ENCODE measurements around the gene STX3.
"Not testable (repeated sequence)": the region's sequence is repeated elsewhere in the genome, so short reads cannot be mapped to it uniquely, and the experiment has no call there.

The STX3 gene

DNA sequence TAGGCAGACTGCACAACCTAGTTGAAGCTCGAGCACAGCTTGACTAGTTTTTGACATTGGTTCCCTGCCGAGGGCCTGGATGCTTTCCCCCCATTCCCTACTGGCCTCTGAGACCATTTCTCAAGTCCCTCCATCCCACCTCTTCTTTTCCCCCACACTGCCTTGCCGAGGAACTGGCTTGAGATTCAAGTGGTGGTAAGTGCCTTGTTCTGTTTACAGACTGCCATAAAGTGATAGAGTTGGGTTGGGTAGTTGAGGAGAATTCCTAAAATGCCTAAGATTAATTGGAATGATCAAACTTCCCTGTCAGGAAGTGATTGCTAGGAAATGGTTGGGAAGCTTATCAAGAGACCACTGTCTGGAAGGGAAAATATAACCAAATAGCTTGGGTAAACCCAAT is 39.2 kb downstream of the STX3 start:
- no peak for DNase-seq

DNA sequence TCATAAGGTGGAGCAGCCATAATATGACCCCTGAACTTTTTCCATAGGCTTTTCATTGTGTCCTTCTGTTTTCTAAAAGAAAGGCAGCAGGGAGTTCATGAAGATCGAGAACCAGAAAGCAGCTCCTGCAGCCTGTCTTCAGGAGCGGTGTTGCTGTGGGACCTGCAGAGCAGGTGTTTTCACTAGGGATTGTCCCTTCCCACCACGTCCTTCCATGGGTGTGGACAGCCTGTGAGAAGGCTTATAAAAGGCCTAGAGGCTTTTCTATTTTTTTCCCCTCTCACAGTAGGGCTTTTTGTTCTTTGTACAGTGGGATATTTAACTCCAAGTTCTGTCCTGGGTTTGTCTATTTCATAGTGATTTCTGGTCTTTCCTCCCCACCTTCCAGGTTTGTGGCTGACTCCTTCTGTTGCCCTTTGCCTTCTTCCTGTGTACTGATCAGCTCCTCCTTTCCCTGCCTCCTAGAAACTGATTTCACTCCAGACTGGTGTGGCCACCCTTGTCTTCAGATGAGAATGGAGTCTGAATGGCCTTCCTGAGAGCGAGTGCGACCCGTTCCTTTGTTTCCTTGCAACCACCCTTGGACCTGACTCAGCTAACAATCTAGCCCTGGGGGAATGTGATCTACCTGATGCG is 45.3 kb downstream of the STX3 start:
- no peak for DNase-seq

DNA sequence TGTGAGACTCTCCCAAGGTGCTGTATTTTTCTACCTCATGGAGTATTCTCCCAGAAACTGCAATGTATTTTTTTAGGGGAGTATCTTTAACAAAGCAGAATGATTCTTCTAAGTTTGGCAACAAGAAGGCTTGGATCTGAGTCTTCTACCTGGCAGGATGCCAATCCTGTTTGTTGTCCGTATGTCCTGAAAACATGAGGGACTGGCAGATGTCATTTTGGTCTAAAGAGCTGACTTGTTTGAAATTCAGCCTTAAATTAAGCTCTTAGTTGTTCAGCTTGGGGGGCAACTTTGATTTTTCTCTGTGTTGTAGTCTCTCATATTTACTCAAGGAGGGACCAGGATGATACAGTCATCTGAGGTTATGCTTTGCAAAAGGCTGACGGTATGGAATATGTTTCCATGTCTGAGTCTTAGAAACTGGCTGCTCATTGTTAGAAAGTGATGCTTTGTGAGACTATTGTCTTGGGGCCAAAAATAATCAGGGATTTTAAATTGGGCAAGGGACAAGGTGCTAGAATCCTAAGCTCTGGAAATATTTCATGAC is 46.1 kb downstream of the STX3 start:
- DNase-seq: no peak

DNA sequence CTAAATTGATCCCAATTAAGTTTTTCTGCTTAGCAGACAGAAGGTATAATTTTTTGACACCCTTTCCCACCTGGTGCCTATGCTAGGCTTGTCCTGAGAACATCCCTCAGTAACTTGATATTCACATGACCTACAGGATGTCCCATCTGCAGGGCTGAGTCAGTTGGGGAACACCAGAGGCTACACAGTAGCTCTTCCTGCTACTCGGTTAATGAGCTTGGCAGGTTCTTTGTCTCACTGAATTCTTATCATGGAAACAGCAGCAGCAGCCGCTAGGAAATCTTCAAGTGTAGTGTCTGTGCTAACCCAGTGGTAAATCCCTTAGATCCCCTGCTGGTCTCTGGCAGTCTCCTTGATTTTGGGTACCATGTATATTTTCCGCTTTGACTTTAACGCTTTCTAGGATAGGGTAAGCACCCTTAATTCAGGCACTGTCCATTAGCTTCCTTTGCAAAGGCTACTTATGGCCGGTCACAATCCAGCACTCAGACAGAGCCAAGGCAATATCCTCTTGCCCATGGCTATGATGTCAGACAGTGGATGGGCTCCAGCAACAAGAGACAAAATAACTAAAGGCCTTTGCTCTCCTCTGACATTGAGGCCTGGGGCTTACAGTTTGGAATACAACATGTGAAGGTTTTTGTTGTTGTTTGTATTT is 46.9 kb downstream of the STX3 start:
- DNase-seq: no peak

DNA sequence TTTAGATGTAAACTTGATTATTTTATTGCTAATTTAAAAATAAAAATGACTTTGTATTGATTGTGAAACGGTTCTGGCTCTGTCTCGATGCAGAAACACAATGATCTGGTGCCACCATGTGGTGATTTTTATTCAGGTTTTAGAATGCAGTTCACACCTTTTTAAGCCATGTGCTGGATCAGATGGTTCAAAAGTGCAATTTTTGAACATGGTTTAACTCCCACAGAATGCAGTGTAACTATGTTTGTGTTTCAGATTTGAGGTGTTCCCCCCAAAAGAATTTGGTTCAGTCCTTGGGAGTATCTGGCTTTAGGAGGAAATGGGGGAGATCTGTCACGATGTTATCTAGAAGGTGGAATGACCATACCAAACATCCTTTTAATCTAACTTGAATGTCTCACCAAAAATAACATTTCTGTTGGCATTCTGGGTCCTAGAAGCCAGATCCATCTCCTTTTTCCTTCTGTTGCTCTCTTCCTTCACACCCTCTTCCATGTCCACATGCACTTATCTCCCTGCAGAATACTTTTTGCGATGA is 47.5 kb downstream of the STX3 start:
- DNase-seq: peak; percentile 62

DNA sequence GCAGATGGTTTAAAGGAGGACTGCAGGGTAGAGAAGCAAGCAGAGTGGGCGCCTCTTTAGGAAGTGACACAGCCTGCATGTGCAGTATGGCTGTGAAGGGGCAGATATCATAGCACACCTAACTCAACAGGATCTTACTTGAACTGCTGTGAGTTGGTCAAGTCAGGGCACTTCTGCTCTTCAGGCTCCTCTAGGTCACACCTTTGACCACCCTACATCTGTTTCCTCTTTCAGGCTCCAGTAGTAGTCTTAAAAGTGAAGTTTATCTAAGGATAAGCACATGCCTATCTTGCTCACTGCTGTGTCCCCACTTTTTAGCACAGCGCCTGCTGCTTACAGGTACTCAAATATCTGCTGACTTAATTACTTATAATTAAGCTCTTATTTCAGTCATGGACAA is 48.9 kb downstream of the STX3 start:
- DNase-seq: no peak

DNA sequence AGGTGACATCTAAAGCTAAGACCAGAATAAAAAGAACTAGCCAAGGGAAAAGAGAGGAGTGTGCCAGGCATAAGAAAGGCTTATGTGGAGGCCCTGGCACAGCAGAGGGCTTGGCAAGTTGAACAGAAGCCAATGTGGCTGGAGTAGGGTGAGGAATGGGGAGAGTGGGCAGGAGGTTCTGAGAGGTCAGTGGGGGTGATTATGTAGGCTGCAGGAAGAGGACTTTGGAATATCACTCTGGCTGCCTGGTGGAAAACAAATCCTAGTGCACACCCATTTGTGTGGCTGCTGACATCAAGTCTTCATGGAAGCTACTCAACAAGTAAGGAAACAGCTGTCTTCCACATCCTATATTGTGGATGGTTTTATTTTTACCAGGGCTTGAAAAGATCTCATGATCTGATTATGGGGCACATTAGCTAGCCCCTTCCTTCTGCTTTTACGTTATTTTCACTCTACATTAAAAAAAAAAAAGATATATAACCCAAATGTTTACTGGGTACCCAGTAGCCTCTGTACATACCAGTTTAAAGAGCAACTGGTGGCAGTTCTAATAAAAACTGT is 52.0 kb downstream of the STX3 start:
- no peak for DNase-seq

DNA sequence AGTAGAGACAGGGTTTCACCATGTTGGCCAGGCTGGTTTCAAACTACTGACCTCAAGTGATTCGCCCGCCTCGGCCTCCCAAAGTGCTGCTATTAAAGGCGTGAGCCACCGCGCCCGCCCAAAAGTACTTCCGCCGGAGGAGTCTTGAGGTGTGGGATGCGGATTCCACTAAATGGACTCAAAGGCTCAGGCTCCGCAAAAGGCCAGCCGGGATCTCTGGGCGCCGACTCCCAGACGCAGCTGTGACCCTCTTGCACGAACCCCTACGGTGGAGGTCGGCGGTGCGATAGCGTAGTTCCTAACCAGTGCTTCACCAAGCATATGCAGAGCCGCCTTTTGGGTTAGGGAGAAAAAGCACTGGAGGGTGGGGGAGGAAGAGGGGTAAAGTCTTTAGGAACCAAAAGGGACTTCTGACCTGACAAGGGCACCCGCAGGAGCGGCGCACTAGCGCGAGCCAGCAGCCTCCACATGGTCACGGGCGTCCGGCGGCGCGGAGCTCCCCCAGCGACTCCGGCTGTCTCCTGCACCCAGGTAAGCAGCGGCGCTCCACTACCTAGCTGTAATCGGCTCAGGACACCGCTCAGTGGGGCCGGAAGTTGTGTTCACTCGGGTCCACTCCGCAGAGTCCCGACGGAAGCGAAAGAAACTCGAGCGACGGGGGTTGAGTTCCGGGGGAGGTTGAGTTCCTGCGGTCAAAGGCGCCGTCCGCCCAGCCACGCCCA is 55.2 kb downstream of the STX3 start, which contains the start of gene MRPL16:
TSS of gene MRPL16 (minus strand) at position 590 of the 722 bp plus-strand sequence. CDS start at position 470, 120 bp downstream.
- peak; percentile 93 for DNase-seq

DNA sequence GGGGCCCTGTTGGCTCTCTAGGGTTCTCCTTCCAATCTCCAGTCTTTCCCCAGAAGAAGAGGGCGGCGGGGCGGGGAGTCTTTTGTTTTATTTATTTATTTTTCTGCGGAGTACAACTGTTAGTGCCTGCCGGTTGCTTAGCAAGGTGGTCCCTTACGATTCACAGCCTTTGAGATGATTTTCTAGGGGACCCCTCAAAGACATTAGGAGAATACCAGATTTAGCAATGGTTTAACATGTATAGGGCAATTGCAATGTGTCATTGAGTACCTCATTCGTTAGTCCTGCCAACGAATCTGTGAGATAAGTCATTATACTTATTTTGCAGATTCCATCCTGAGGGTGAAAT is 55.7 kb downstream of the STX3 start:
- DNase-seq: no peak

DNA sequence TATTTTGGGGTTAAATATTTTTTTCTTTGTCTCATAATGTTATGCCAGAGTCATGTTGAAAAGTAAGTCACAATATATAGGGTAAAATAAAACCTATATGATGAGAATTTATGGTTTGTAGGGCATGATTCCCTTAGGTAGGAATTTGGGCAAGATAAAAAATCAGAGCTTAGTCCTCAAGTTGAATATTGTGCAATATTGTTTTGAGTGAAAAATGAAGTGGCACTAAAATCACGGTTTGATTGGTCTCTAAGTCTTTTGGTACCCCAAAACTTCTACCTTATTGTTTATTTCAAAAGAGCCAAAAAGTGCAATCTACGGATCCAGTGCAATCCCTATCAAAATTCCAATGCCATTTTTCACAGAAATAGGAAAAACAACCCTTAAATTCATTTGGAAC is 57.0 kb downstream of the STX3 start:
- DNase-seq: no peak

DNA sequence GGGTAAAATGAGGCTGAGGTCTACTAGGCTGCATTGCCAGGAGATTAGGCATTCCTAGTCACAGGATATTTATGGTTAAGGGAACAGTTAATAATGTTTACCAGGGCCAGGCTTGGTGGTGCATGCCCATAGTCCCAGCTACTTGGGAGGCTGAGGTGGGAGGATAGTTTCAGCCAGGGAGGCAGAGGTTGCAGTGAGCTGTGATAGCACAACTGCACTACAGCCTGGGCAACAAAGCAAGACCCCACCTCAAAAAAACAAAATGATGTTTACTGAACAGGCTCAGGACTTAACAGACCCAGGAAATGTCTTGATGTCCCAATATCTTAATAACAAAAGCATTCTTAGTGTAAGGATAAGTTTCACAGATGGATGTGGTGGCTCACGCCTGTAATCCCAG is 58.2 kb downstream of the STX3 start:
- no peak for DNase-seq

DNA sequence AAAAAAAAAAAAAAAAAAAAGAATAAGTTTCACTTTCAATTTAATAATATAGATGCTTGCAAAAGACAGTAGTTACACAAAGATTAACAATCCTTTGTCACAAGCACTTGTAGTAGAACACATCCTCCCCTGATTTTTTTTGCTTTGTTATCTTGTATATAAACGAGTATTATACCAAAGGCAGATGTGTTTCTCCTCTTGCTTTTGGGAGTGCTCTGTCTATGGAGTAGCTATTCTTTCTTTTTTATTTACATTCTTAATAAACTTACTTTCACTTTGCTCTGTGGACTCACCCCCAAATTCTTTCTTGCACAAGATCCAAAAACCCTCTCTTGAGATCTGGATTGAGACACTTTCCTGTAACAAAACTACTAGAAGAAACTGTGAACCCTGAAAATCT is 58.8 kb downstream of the STX3 start:
- DNase-seq: no peak

DNA sequence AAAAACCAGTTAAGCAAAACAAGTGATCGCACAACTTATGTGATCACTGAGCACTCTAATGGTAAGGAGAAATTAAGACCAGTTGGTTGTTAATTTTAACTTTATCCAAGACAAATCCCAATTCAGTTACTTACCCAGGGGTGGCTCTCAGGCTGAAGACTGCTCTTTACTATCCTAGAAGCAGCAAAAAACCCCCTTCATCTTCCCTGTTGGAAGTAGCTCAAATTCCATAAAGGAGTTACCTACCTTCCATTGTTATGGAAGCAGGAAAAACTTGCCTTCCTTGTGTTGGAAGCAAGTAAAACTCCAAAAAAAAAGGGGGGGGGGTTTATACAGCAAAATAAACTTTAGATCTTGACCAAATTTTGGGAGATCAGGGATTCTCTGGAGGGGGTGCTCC is 60.6 kb downstream of the STX3 start:
- DNase-seq: no peak

DNA sequence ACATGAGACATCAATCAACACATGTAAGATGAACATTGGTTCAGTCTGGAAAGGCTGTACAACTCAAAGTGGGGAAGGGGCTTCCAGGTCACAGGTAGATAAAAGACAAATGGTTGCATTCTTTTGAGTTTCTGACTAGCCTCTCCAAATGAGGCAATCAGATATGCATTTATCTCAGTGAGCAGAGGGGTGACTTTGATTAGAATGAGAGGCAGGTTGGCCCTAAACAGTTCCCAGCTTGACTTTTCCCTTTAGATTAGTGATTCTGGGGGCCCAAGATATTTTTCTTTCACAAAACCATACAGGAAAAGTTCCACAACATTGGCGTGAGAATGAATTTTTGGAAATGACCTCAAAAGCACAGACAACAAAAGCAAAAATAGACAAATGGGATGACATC is 61.3 kb downstream of the STX3 start:
- not testable (repeated sequence) for DNase-seq

DNA sequence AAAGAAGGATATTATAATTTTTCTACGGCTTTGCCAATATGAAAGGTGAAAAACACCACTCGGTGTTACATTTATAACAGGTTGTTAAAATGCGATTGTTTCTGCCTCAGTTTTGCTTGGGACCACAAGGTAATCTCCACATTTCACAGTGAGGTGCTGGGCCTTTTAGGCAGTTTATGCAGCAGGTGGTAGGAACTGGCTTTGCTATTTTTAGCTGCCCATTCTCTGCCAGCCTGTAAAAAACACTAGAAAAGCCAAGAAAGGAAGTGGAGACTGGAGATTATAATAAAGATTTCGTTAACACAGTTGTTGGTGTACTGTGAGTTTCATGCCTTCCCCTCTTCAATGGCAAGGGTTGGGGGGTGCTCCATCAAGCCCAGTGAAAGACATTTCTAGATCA is 63.4 kb downstream of the STX3 start:
- DNase-seq: no peak

DNA sequence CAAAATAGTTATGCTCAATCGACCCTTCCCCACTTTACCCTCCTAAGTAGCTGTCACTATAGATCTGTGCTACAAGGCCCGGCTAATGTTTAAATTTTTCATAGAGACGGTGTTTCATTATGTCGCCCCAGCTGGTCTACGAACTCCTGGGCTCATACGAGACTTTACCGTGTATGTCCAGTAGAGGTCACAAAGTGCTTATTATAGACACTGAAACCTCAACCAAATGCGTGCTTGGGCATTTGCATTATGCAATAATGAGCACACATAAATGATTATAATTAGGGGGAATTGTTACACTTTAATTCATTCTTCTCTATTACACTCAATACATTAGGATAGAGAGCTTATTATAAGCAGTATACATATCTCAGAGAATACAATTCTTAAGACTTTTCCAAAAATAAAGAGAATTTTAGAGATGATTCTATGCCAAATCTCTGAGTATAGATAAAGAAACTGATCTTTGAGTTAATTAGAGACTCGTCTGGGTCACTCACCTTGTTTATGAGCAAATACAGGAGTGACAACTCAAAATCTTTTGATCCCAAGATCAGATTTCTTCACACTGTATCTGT is 67.9 kb downstream of the STX3 start:
- peak; percentile 52 for DNase-seq

DNA sequence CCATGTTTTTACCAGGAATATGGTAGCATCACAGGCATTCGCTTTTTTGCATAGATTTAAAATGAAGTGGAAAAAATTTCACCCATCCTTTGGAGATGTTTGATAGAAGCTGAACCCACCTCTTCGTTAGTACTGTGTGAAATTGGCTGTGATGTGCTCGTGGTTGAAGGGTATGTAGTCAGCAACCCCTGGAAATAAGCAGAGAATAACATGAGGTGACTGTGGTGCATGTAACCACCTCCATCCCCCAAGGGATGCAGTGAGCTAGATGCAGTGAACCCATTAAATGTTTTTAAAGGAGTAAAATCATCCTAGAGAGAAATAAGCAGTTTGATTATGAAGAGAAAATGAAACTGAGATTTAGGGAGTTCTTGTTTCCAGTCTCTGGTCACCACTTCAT is 74.2 kb downstream of the STX3 start:
- no peak for DNase-seq

DNA sequence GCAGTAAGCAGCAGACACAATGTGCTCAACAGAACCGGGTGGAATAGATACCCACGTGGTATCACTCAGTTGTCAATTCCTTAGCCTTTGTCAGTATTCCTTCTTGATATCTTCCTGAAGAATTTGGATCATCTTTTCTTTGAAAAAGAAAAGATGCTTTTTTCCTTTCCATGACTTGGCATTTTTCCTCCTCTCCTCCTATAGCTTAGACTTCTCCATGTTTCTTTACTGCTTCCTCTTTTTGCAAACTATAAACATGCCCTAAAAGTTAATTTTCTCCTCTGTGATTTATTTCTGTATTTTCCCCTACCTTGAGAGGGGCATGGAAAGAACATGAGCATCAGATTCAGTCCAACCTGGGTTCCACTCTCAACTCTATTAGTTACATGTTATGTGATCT is 78.4 kb downstream of the STX3 start:
- no peak for DNase-seq

DNA sequence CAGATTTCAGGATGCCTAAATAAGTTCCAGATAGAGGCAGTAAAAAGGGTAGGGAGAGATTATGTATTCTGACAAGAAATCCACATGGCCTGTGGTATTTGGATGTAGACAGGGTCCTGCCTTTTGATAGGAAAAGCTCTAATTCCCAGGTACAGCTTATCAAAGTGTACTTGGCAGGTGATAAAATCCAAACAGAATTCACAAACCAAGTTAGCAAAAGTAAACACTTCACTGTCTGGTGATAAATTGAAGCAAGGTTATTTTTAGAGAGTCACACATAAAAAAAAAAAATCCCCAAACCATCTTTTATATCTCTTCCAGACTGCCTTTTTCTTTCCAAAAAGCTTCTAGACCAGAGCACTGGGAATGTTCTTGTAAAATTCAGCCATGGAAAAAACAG is 84.4 kb downstream of the STX3 start:
- no peak for DNase-seq

DNA sequence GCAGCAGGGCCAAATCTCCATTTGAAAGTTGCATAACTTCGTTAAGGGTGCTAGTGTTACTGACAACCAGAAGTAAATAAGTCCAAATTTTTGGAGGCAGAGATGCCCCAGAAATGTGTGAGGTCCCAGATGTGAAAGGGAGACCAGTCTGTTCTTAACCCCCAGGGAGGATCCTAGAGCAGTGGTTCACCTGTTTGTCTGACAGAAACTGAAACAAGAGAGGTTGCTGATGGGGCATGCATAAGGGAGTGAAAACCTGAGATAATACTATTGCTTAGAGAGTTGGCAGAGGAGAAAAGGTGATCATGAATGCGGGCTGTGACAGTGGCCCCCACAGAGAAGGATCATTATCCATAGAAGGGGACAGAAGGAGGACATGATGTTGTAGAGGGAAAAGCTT is 86.3 kb downstream of the STX3 start:
- DNase-seq: no peak

DNA sequence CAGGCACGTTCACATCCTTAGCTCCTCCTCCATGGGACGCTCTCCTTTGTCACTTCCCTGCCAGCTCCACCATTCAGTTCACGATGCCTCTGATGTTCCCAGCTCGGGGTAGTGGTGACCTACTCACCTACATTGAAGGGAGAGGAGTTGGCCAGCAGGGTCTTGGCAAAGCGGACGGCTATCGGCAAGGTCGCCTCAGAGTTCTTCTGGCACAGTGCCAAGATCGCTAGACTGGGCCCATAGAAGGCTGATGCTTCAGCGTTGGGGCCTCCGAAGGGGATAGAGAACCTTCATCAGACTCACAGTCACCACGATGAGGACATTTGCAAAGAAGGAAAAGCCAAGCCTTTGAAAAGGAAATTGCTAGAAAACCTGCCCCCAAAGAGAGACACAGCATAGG is 87.1 kb downstream of the STX3 start:
- DNase-seq: no peak

DNA sequence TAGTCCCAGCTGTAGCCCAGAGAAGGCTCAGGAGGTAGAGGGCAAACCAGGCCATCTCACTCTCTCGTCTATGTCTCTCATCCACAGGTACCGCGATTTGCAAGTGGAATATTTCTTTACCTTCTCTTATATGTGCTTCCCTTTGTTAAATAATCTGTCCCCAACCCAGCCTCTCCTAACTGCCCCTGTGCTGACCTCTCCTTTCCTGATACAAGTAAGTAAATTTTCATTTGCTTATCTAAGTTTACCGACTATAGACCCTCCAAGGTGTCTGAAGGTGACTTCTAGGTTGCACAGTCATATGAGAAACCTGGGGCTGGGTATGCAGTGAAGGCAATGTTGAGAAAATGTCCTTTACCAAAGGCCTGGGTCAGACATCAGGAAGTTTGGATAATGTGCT is 90.2 kb downstream of the STX3 start, which contains the start of gene CBLIF:
TSS of gene CBLIF (minus strand) at position 101 of the 400 bp plus-strand sequence. CDS start at position 55, 46 bp downstream.
- DNase-seq: no peak

DNA sequence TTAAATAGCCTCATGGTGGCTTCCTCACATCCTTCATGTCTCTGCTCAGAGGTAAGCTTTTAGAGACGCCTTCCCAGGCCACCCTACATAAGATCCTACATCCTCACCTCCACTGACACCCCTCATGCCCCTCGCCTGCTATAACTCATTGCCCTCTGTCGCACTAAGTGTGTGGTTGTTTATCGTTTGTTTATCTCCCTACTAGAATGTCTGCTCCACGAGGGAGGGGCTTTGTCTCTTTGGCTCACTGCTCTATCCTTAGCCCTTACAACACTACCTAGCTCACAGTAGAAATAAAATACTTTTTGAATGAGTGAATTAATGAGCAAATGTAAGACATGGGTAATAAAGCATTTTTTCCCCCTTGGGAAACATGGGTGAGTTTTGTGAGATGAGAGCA is 91.4 kb downstream of the STX3 start:
- no peak for DNase-seq

Measured in activated CD4-positive, alpha-beta T cell treated with anti-CD3 and anti-CD28 coated beads, Interleukin-2, amount 50 U/mL, for 16 hours (primary cell).